Kidney capillary endothelial cell (primary cell): ENCODE data around the gene BCAS3.
"Not testable (repeated sequence)": the region's sequence is repeated elsewhere in the genome, so short reads cannot be mapped to it uniquely, and the experiment has no call there.

Source experiments
- DNase-seq: peaks from one replicate; pipeline ENCODE4 v3.0.0-alpha.2; 2018; ENCODE audit warnings: low spot score

BCAS3 gene

DNA sequence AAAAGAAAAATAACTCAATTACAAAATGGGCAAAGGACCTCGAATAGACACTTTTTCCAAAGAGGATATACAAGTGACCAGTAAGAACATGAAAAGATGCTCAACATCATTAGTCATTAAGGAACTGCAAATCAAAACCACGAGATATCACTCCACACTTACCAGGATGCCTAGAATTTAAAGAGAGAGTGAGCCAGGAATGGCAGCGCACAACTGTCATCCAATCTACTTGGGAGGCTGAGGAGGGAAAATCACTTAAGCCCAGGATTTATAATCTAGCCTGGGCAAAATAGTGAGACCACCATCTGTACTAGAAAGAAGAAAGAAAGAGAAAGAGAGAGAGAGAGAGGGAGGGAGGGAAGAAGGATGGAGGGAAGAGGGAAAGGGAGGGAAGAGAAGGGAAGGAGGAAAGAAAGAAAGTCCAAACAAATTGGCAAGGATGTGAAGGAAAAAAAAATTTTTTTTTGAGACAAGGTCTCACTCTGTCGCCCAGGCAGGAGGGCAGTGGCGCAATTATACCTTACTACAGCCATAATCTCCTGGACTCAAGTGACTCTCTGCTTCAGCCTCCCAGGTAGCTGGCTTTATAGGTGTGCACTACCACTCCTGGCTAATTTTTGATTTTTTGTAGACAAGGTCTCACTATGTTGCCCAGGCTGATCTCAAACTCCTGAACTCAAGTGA is 744.6 kb downstream of the BCAS3 start:
- DNase-seq: no peak

DNA sequence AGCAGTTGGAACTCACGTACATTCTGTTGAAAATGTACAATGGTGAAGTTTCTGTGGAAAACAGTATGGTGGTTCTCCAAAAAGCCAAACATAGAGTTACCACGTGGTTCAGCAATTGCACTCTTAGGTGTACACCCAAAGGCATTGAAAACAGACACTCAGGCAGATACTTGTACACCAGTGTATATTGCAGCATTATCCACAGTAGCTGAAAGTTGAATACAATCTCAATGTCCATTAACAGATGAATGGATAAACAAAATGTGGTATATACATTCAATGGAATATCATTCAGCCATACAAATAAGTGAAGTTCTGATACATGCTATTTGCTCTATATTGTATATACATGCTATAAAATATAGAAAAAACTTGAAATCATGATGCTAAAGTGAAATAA is 745.2 kb downstream of the BCAS3 start:
- no peak for DNase-seq

DNA sequence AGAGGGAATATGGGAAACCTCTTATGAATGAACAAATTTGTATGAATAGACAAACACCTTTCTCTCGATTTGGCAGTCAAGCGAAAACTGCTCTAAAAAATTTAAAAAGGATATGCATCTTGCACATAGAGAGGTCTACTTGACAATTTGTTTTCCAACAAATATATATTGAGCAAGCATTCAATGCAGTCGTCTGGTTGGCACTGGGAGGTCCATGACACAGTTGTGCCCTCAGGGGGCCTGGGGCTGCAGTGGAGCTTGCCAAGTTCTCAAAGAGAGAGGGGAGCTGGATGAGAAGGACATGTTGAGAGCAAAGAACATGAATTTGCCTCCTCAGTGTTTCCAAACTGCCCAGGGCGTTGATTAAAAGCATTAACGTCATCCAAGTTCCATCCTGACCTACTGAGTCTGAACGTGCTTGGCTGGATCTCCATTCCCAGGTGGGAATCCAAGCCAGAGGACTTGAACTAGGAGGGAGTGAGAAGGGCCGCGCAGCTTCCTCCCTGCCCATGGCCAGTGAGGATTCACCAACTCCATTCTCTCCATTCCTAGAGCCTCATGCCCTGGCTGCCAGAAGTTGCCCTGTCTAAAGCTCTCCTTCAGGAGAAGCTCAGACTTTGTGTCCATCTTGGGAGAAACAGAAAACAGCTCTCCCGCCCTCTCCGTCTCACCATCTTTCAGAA is 746.5 kb downstream of the BCAS3 start:
- DNase-seq: no peak

DNA sequence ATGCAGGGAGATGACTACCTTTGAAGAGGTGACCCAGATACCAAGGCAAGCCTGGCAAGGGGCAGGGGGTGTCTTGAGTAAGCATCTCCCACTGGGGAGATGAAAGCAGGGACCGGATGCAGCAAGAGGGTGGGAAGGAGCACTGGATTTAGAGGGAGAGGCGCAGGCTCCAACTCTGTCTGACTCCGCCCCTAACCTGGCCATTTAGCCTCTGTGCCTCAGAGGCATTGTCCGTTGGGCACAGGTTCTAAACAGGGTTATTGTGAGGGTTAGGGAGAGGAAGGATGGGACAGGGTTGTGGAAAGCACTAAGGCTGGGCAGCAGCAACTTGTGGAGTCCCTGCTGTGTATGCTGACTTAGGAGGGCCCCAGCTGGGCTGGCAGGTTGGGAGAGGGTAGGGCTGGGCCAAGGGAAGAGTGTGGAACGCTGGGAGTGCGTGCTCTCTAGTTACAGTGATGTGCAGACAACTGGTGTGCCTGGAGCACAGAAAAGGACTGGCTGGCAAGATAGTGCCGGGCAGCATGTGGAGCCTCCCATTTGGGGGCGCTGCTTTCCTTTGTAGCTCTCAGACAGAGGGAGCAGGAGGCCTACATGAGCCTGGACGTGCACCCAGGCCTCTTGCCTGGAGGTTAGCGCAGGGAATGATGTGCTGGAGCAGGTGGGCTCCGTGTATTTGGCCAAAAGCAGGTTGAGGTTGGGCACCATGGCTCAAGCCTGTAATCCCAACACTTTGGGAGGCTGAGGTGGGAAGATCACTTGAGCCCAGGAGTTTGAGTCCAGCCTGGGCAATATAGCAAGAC is 748.2 kb downstream of the BCAS3 start:
- DNase-seq: no peak

DNA sequence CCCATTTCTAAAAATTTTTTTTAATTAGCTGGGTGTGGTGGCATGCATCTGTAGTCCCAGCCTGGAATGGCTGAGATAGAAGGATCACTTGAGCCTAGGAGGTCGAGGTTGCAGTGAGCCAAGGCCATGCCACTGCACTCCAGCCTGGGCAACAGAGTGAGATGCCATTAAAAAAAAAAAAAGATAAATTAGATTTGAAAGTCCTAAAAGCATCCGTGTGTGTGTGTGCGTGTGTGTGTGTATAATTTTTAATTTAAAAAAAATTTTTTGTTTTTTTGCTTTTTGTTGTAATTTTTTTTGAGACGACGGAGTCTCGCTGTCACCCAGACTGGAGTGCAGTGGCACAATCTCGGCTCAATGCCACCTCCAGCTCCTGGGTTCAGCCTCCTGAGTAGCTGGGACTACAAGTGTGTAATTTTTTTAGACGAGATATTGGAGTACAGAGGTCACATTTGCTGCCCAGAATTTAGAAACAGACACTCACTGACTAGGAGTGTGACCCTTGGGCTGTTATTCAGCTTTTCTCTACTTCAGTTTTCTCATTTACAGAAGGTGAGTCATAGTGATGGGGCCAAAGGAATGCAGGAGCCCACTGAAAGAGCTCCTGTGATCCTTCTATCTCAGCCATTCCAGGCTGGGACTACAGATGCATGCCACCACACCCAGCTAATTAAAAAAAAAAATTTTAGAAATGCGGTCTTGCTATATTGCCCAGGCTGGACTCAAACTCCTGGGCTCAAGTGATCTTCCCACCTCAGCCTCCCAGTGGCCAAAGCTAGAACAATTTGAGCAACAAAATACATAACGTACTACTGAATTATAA is 749.0 kb downstream of the BCAS3 start:
- no peak for DNase-seq

DNA sequence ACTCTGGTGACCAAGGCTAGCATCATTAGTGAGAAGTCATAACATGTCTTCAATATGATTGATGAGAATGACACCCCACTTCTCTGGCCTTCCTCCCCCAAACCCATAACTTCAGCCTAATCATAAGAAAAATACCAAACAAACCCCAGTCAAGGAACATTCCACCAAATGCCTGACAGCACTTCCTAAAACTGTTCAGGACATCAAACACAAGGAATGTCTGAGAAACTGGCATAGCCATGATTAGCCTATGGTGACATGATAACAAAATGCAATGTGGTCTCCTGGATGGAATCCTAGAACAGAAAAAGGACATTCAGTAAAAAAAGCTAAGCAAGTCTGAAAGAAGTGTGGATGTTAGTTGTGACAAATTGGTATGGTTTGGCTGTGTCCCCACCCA is 749.9 kb downstream of the BCAS3 start:
- no peak for DNase-seq

DNA sequence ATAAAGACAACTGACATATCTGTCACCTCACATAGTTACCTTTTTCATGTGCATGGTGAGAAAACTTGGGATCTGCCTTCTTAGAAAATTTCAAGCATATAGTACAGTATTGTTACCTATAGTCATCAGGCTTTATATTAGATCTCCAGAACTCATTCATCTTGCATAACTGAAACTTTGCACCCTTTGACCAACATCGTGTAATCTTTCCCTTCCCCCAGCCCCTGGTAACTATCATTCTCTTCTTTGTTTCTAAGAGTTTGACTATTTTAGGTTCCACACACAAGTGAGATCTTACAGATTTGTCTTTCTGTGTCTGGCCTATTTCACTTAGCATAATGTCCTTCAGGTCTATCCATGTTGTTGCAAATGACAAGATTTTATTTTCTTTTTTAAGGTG is 751.6 kb downstream of the BCAS3 start:
- no peak for DNase-seq

DNA sequence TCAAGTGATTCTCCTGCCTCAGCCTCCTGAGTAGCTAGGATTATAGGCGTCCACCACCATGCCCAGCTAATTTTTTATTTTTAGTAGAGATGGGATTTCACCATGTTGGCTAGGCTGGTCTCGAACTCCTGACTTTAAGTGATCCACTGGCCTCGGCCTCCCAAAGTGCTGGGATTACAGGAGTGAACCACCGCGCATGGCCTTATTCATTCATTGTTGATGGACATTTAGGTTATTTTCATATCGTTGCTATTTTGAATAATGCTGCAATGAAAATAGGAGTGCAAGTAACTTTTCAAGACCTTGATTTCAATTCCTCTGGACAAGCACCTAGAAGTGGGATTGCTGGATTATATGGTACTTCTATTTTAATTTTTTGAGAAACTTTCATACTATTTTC is 752.2 kb downstream of the BCAS3 start:
- not testable (repeated sequence) for DNase-seq

DNA sequence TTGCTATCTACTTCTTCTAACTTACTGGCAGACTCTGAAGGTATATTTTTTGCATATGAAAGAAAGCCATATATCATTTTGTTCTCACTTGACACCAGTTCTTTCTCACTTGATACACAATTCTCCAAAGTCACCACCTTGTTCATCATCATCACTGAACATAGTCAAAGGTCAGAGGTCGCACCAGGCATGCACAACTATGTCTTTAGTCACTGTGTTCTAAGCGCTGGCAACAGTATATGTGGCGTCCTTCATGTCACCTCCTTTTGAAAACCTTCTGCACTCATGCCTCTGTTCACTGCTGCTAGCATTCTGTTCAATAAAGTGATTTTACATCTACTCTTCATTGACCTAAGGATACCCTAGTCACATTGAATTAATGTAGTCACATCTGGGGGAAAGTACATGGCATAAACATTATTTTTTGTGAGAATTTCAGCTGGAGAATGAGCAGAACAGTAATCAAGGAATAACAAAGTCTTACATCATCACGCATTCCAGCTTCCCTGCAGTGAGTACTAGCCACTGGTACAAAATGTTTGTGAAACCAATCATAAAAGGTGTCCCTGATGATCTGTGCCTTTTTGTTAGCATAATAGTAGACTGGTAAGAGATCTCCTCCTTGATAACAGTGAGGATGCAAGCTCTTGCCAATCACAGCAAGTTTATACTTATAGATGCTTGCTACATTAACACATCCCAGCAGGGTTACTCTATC is 754.1 kb downstream of the BCAS3 start:
- DNase-seq: no peak

DNA sequence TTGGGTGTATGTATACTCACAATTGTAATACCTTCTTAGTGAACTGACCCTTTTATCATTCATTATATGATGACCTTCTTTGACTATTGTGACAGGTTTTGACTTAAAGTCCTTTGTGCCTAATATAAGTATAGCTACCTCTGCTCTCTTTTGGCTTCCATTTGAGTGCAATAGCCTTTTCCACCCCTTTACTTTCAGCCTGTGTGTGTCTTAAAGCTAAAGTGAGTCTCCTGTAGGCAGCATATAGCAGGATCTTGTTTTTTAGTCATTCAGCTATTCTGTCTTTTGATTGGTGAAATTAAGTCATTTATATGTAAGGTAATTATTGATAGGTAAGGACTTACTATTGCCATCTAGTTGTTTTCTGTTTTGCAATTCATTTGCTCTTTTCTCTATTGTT is 758.6 kb downstream of the BCAS3 start:
- no peak for DNase-seq

DNA sequence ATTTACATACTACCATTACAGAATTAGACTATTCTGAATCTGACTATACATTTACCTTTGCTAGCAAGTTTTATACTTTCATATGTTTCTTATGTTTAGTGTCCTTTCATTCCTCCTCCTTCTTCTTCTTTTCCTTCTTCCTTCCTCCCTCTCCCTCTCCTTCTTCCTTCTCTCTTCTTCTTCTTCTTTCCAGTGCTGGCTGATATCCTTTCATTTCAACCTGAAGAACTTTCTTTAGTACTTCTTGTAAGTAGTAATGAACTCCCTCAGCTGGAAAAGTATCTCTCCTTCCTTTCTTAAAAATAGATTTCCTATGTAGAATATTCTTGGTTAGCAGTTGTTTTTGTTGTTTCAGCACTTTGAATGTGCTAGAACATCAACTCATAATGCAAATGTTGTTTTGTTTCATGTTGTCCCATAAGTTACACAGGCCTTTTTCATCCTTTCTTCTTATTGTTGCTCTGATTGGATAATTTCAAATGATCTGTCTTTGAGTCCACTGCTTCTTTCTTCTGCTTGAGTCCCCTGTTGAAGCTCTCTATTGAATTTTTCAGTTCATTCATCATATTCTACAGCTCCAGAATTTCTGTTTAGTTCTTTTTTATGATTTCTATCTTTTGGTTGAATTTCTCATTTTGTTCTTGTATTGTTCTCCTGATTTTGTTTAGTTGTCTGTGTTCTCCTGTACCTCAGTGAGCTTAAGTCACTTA is 759.5 kb downstream of the BCAS3 start:
- no peak for DNase-seq

DNA sequence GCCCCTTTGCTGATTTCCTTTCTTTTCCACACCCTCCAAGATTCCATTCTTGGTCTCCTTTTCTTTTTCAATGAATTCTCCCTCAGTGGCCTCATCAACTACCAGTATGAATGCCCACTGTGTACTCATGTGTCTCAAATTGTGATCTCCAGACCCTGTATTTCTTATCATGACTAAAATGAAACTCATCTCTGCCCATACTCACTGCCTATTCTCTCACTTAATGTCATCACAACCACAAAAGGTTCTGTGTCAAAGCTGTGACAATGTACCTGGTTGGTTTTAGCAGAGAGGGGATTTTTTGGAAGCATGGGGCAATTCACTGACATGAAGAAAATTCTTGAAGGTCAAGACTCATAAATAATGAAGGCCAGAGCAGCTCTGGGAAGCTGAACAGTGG is 763.0 kb downstream of the BCAS3 start:
- no peak for DNase-seq

DNA sequence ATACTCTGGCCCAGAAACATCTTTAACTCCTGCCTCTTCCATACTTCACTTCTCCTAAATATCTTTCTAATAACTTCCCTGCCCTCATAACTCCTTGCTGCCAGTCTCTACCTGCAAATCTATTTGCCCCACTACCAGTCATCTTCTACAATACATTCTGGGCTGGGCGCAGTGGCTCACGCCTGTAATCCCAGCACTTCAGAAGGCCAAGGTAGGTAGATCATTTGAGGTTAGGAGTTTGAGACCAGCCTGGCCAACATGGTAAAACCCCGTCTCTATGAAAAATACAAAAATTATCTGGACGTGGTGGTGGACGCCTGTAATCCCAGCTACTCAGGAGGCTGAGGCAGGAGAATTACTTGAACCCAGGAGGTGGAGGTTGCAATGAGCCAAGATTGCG is 763.9 kb downstream of the BCAS3 start:
- DNase-seq: not testable (repeated sequence)

DNA sequence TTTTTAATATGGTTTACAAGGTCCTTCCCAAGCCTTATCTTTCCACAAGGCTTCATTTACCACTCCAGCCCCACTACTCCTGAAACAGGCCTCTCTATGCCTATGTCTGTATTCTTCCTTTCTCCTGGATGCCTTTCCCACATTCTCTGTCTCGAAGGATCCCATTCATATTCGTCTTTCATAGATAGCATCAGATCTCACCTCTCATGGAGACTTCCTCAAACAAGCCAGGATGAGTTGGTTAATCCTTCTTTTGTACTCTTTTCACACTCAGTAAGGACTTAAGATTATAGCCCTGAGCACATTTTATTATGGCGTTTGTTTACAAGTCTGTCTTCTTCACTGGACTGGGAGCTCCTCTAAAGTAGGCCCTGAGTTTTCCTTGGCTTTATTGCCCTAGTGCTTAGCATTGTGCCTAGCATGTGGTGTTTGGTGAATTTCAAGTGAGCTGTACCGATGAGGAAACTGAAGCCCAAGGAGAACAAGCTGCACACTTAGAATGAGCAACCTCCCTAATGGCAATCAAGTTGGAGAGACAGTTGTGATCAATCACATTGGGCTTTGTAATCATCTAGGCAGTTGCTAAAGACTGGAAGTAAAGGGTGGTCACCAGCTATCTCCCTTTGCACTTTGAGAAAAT is 764.6 kb downstream of the BCAS3 start:
- DNase-seq: no peak
